NCI-H2171 treated with DMSO at 0.1 percent for 48 hours (cell line): ENCODE results near the gene MISP3.

Experiments used
- DNase-seq: peaks from one replicate; lab custom pipeline; 2025; lab: John Stamatoyannopoulos, UW

The MISP3 gene

GRCh38 chr19:14122924-14123323 lies 50.3 kb downstream of the MISP3 start:
- no peak for DNase-seq
